ENCODE results near the gene SAG. TPM values are rescaled to one million over a fixed set of nuclear protein-coding genes. Genes with fewer than 3 reads are reported as not detected.

Gene SAG
- total and polyA plus RNA-seq, 2 of the 13 experiments (the other 11 are each of a cell fraction or from before 2014, with no cell fraction given), result not detected

DNA sequence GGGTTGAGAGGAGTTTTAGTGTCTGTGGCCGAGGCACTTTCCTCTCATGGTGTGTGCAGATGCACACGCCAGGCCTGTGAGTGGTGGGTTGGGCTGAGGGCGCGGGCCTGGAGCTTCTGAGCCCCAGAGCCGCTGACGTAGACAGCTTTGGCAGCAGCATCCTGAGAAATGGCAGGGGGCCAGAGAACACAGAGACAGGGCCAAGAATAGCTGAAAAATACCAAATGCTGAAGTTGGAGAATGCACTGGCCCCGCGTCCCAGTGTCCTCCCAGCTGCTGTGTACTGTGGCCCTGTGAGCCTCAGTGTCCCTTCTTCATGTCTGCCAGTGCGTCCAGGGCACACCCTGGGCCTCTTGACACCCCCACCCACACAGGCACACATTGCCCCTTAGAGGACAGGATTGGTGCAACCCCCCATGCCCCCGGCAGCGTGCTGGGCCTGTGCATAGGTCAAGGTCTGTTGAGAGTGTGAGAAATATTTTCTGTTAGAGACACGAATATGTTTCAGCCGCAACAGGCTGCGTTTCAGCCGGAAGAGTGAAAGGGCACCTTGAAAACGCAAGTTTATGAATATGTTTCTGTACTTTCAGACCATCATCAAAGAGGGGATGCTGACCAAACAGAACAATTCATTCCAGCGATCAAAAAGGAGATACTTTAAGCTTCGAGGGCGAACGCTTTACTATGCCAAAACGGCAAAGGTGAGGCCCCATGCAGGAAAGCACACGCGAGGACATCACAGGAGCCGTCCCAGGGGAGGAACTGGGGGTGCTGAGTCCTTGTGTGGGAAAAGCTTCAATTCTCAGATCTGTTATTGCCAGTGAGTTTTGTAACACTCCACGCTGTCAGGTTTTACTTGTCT lies 80.3 kb downstream of the SAG start (continued):
- TF ChIP-seq, protein P1, sequence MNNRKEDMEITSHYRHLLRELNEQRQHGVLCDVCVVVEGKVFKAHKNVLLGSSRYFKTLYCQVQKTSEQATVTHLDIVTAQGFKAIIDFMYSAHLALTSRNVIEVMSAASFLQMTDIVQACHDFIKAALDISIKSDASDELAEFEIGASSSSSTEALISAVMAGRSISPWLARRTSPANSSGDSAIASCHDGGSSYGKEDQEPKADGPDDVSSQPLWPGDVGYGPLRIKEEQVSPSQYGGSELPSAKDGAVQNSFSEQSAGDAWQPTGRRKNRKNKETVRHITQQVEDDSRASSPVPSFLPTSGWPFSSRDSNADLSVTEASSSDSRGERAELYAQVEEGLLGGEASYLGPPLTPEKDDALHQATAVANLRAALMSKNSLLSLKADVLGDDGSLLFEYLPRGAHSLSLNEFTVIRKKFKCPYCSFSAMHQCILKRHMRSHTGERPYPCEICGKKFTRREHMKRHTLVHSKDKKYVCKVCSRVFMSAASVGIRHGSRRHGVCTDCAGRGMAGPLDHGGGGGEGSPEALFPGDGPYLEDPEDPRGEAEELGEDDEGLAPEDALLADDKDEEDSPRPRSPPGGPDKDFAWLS (CRISPR knock-in tag; IDR thresholded peaks at IDR 0.05; ENCODE audit: borderline replicate concordance), result no peak
- no peak for TF ChIP-seq ZNF484 (CRISPR knock-in tag; IDR thresholded peaks at IDR 0.05; ENCODE audit: borderline replicate concordance, low read depth)
- TF ChIP-seq, protein P2, sequence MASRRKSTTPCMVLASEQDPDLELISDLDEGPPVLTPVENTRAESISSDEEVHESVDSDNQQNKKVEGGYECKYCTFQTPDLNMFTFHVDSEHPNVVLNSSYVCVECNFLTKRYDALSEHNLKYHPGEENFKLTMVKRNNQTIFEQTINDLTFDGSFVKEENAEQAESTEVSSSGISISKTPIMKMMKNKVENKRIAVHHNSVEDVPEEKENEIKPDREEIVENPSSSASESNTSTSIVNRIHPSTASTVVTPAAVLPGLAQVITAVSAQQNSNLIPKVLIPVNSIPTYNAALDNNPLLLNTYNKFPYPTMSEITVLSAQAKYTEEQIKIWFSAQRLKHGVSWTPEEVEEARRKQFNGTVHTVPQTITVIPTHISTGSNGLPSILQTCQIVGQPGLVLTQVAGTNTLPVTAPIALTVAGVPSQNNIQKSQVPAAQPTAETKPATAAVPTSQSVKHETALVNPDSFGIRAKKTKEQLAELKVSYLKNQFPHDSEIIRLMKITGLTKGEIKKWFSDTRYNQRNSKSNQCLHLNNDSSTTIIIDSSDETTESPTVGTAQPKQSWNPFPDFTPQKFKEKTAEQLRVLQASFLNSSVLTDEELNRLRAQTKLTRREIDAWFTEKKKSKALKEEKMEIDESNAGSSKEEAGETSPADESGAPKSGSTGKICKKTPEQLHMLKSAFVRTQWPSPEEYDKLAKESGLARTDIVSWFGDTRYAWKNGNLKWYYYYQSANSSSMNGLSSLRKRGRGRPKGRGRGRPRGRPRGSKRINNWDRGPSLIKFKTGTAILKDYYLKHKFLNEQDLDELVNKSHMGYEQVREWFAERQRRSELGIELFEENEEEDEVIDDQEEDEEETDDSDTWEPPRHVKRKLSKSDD (CRISPR knock-in tag; IDR thresholded peaks at IDR 0.05; ENCODE audit: low read depth), result peak; percentile 79; the same call in 1 of the 2 replicates
- TF ChIP-seq, protein P3, sequence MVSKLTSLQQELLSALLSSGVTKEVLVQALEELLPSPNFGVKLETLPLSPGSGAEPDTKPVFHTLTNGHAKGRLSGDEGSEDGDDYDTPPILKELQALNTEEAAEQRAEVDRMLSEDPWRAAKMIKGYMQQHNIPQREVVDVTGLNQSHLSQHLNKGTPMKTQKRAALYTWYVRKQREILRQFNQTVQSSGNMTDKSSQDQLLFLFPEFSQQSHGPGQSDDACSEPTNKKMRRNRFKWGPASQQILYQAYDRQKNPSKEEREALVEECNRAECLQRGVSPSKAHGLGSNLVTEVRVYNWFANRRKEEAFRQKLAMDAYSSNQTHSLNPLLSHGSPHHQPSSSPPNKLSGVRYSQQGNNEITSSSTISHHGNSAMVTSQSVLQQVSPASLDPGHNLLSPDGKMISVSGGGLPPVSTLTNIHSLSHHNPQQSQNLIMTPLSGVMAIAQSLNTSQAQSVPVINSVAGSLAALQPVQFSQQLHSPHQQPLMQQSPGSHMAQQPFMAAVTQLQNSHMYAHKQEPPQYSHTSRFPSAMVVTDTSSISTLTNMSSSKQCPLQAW (CRISPR knock-in tag; IDR thresholded peaks at IDR 0.05), result peak; percentile 91
- no peak for TF ChIP-seq ZNF17 (CRISPR knock-in tag; IDR thresholded peaks at IDR 0.05)
- TF ChIP-seq, protein P4, sequence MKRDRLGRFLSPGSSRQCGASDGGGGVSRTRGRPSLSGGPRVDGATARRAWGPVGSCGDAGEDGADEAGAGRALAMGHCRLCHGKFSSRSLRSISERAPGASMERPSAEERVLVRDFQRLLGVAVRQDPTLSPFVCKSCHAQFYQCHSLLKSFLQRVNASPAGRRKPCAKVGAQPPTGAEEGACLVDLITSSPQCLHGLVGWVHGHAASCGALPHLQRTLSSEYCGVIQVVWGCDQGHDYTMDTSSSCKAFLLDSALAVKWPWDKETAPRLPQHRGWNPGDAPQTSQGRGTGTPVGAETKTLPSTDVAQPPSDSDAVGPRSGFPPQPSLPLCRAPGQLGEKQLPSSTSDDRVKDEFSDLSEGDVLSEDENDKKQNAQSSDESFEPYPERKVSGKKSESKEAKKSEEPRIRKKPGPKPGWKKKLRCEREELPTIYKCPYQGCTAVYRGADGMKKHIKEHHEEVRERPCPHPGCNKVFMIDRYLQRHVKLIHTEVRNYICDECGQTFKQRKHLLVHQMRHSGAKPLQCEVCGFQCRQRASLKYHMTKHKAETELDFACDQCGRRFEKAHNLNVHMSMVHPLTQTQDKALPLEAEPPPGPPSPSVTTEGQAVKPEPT (CRISPR knock-in tag; IDR thresholded peaks at IDR 0.05; ENCODE audit: low read depth), result no peak
- peak; percentile 22 to 65; a peak in 2 of 4 replicates for TF ChIP-seq EP300 (IDR thresholded peaks at IDR 0.05; ENCODE audit: low read depth in 2 of 2, low read length in 2 of 2)
- peak; percentile 58; the same call in 1 of the 2 replicates for TF ChIP-seq EP300 (CRISPR knock-in tag; IDR thresholded peaks at IDR 0.05; ENCODE audit: borderline replicate concordance)
- TF ChIP-seq HOXA7 (CRISPR knock-in tag; IDR thresholded peaks at IDR 0.05), result no peak
- no peak for TF ChIP-seq ZSCAN12 (CRISPR knock-in tag; IDR thresholded peaks at IDR 0.05)
- TF ChIP-seq ZNF766 (CRISPR knock-in tag; IDR thresholded peaks at IDR 0.05; ENCODE audit: borderline replicate concordance), result no peak
- TF ChIP-seq, protein P5, sequence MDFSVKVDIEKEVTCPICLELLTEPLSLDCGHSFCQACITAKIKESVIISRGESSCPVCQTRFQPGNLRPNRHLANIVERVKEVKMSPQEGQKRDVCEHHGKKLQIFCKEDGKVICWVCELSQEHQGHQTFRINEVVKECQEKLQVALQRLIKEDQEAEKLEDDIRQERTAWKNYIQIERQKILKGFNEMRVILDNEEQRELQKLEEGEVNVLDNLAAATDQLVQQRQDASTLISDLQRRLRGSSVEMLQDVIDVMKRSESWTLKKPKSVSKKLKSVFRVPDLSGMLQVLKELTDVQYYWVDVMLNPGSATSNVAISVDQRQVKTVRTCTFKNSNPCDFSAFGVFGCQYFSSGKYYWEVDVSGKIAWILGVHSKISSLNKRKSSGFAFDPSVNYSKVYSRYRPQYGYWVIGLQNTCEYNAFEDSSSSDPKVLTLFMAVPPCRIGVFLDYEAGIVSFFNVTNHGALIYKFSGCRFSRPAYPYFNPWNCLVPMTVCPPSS (IDR thresholded peaks at IDR 0.05), result no peak
- TF ChIP-seq TOPORS (CRISPR knock-in tag; IDR thresholded peaks at IDR 0.05), result no peak
- no peak for TF ChIP-seq SMARCC2 (IDR thresholded peaks at IDR 0.05)
- TF ChIP-seq, protein P6, sequence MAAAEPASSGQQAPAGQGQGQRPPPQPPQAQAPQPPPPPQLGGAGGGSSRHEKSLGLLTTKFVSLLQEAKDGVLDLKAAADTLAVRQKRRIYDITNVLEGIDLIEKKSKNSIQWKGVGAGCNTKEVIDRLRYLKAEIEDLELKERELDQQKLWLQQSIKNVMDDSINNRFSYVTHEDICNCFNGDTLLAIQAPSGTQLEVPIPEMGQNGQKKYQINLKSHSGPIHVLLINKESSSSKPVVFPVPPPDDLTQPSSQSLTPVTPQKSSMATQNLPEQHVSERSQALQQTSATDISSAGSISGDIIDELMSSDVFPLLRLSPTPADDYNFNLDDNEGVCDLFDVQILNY (CRISPR knock-in tag; conservative IDR thresholded peaks at IDR 0.05), result no peak
- TF ChIP-seq MTF1 (CRISPR knock-in tag; IDR thresholded peaks at IDR 0.05), result no peak
- TF ChIP-seq RBFOX2 (IDR thresholded peaks at IDR 0.05; ENCODE audit: low read depth, low read length), result no peak
- 0 out of 2 replicates have a peak, but pooled peaks have one; percentile 58 for TF ChIP-seq ZNF30 (CRISPR knock-in tag; IDR thresholded peaks at IDR 0.05)
